IPS DF 4.7 (cell line): ENCODE measurements around the gene FBXO31.
"Not testable (repeated sequence)": the region's sequence is repeated elsewhere in the genome, so short reads cannot be mapped to it uniquely, and the experiment has no call there.

Experiments used
- DNase-seq: peaks from one replicate; pipeline ENCODE4 v3.0.0-alpha.2; 2013; ENCODE audit warnings: low spot score; ENCODE audit errors: extremely low read depth

Gene FBXO31

GRCh38 chr16:87365021-87365713 lies 18.4 kb downstream of the FBXO31 start:
- DNase-seq: no peak

- no peak for DNase-seq
These were observed 19.7 kb downstream of the FBXO31 start for GRCh38 chr16:87363771-87364455.

- DNase-seq: not testable (repeated sequence)
These were observed 20.6 kb downstream of the FBXO31 start for GRCh38 chr16:87362828-87363559.

- DNase-seq: no peak
These were observed 21.5 kb downstream of the FBXO31 start for GRCh38 chr16:87361916-87362619.

DNA sequence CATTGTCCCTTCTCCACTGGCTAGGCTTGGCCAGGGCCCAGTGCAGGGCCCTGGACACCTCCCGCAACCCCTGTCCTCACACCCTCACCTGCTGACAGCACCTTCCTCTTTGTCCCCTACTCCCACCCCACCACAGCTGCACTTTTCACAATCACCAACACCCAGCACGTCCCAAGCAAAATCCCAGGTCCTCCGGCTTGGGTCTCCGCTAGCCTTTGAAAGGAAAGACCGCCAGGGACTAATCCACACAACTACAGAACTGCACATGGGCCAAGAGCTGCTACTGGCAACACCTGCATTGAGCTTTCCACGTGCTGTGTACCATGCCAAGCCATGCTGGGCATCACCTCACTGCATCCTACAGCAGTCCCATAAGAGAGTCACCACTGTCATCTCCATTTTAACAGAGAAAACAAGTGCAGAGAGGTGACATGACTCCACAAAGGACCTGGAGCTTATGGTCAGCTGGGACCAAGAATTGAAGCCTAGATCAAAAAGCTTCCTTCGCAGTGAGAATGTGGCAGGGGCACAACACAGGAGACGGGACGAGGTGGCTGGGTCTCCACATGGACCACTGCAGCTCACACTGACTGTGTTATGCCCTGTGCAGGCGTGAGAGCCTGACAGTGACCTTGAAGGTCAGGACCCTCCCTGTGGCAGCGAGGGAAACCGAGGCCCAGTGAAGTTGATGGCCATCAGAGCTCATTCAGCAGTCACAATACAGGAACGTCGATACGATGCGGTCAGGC lies 22.5 kb downstream of the FBXO31 start:
- DNase-seq: no peak

DNA sequence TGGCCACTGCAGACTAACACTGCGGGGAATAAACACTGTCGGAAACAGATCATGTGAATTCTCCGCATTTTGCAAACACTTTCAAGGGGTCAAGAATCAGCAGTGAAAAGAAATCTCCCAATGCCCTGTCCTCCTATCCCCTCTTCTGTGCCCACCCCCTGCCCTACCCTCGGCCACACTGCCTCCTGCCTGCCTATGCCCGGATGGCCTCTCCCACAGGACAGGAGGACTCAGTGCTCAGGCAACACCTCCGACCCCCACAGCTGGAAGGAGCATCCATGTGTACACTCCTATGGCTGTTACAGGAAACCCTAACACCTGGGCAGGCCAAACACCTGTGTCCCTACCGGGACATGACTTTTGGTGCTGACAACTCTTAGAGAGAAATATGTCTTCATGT lies 24.5 kb downstream of the FBXO31 start:
- no peak for DNase-seq

DNA sequence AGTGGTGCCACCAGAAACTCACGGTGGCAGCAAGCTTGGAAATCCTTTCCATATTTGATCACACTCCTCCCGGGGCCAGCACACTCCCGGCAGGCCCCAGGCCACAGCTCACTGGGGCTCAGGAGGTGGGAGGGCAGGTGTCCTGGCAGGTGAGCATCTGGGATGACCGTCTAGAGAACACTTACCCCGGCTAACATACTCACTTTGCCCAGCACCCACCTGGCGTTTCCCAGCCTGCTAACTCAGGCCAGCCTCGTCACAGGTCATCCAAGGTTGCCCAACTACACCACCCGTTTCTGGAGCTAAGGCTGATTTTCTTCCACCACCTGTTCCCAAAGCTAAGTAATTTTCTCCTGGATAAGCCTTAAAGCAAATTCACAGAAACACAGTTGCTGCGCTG lies 24.9 kb downstream of the FBXO31 start:
- no peak for DNase-seq

- DNase-seq: no peak
These were observed 25.3 kb downstream of the FBXO31 start for GRCh38 chr16:87358250-87358649.

DNA sequence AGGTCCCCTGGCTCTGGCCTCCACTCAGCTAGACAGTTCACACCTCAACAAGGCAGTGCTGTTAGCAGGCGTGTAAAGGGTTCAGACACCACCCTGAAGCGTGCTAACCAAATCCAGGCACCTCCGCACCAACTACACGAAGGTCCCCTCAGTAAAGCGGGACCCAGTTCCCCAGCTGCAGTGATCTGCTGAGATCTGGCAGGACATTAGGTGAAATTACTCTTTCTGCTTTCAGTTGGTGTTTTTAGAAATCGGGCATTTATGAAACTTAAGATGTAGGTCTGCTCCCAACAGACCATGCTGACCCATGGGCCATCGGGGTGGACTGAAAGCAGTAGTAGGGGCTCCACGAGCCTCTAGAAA lies 27.1 kb downstream of the FBXO31 start:
- no peak for DNase-seq

- DNase-seq: no peak
These were observed 30.0 kb downstream of the FBXO31 start for GRCh38 chr16:87353613-87354012.

GRCh38 chr16:87352818-87353217 lies 30.8 kb downstream of the FBXO31 start:
- no peak for DNase-seq

GRCh38 chr16:87351320-87351698 lies 32.3 kb downstream of the FBXO31 start:
- no peak for DNase-seq

DNA sequence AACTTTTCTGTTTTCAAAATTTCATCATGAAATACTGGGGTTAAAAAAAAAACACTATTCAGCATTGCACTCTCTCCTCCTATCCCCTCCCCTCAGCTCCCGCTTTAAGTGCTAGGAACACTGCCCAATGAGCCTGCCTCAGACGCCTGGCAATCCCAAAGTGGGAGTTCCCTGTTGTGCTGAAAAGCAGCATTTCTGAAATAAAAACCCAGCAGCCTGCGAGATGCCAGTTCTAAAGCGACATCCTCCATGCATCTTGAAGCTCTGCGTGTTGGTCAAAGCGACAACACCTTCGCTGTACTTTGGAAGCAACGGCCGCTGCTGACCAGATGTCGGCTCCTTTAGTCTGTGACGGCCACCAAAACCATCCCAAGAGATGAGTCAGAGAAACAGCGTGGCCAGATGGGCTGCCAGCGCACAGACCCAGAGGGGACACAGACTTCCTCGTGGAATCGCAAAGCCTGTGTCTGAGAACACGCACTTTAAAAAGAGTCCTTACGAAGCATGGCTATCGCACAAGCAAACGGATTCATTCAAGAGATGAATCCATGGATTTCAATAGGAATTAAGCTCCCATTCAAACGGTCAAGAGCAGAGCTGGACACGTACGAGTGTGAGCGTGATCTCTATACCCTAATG lies 32.8 kb downstream of the FBXO31 start:
- no peak for DNase-seq

- DNase-seq: no peak
These were observed 33.5 kb downstream of the FBXO31 start for GRCh38 chr16:87350031-87350430.

DNA sequence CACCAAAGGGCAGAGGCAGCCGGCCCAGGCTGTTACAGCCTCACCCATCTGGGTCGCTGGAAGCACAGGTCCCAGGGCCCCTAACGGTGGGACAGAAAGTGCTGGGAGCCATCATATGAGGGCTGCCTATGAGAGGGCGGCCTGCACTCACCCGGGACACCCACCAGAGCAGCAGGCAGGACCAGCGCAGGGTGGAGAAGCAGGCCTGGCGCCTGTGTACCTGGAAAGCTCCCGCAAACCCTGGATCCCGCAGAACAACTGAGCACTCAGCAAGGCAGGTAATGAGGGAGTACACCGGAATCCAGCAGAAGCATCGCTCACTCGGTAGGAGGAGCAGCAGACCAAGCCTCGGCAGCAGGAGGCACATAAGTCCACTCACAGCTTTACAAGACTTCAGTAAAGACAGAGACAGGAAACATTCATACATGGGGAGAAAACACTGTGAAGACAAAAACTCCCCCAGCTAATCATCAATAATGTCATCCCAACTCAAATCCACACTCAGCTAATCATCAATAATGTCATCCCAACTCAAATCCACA lies 34.9 kb downstream of the FBXO31 start:
- DNase-seq: no peak

GRCh38 chr16:87347932-87348615 lies 35.5 kb downstream of the FBXO31 start:
- no peak for DNase-seq

GRCh38 chr16:87346517-87347060 lies 37.0 kb downstream of the FBXO31 start:
- DNase-seq: no peak

GRCh38 chr16:87345726-87346424 lies 37.7 kb downstream of the FBXO31 start:
- DNase-seq: no peak
